K562 (cell line): ENCODE data around the gene NOL4L. TPM values are rescaled to one million over a fixed set of nuclear protein-coding genes. Genes with fewer than 3 reads are reported as not detected.

Experiments
- ATAC-seq: fragments of 200-7000 bp; cut with Tn5 transposase; 3 replicates; pipeline ENCODE4 v1.9.1; 2020; ENCODE audit warnings: moderate library complexity
- BruUV-seq: library from RNA; stranded (reverse); fragments of 400-500 nt; replicated peaks from 2 replicates; lab custom pipeline; 2021; lab: Mats Ljungman, UMichigan
- CTCF ChIA-PET: fragments of 300-600 bp; formaldehyde crosslinking; extraction: SDS; loops from one replicate; lab custom pipeline; 2021; ENCODE audit warnings: low intra/inter-chr PET ratio; lab: Yijun Ruan, JAX
- POLR2A ChIA-PET: fragments of 300-600, 350-650 bp; sonication (Branson Sonifier 250); formaldehyde crosslinking; extraction: SDS; loops from one replicate; lab custom pipeline; 2021; ENCODE audit warnings: antibody characterized with exemption, inconsistent platforms; lab: Yijun Ruan, JAX
- DNase-seq, 4 experiments: peaks; one replicate each; pipeline versions ENCODE4 v3.0.0 to v3.0.0-alpha.2; 2011 to 2018; ENCODE audit warnings: low spot score in 3 of 4, mixed read lengths in 3 of 4; ENCODE audit errors: extremely low read depth in 1 of 4
- FAIRE-seq: peaks from 2 replicates; lab custom pipeline; 2011; peaks lifted over from hg19 to GRCh38; lab: Jason Lieb, UNC
- H2AFZ ChIP-seq: 2 replicates; pipeline ENCODE4 v1.6.0; 2011; ENCODE audit warnings: low read depth, low read length, control low read depth, inconsistent platforms
- H3K27ac ChIP-seq: fragments of 200-600 bp; 3 replicates; pipeline ENCODE4 v1.8.0; 2011; ENCODE audit warnings: low read depth, mild to moderate bottlenecking, control low read depth, inconsistent platforms, low read length, moderate library complexity, mixed read lengths; ENCODE audit errors: extremely low read depth
- H3K27me3 ChIP-seq, 2 experiments: fragments of 300-600 bp in 1 of 2; 2 replicates in 1 of 2; 3 replicates in 1 of 2; pipeline versions ENCODE4 v1.6.0 to v1.8.0; 2011; ENCODE audit warnings: inconsistent platforms in 2 of 2, low read length in 2 of 2, mild to moderate bottlenecking in 1 of 2, mixed read lengths in 1 of 2, moderate library complexity in 1 of 2; ENCODE audit not compliant: control insufficient read depth in 2 of 2, insufficient read depth in 2 of 2
- H3K36me3 ChIP-seq: fragments of 300-600 bp; 3 replicates; pipeline ENCODE4 v1.8.0; 2011; ENCODE audit warnings: mild to moderate bottlenecking, low read length, inconsistent platforms; ENCODE audit not compliant: control insufficient read depth, insufficient read depth
- H3K4me1 ChIP-seq, 2 experiments: fragments of 200-600 bp in 1 of 2; replicated peaks in 1 of 2; 2 replicates in 1 of 2; 3 replicates in 1 of 2; pipeline versions ENCODE4 v1.5.1 to v1.8.0; 2011; ENCODE audit warnings: inconsistent platforms in 2 of 2, low read length in 2 of 2, mild to moderate bottlenecking in 1 of 2, mixed read lengths in 1 of 2, moderate library complexity in 1 of 2; ENCODE audit not compliant: control insufficient read depth in 2 of 2, insufficient read depth in 2 of 2
- H3K4me2 ChIP-seq: 2 replicates; pipeline ENCODE4 v1.6.1; 2011; ENCODE audit warnings: low read length, control low read depth, inconsistent platforms, mixed read lengths; ENCODE audit not compliant: insufficient read depth
- H3K4me3 ChIP-seq: fragments of 200-600 bp; sonication (generic), shearing (Covaris generic); 2 replicates; pipeline ENCODE4 v1.5.1; 2016; ENCODE audit warnings: control low read depth, inconsistent platforms
- H3K79me2 ChIP-seq: fragments of 200-600 bp; 3 replicates; pipeline ENCODE4 v1.8.0; 2011; ENCODE audit warnings: low read length, inconsistent platforms; ENCODE audit not compliant: control insufficient read depth, insufficient read depth
- H3K9ac ChIP-seq, 2 experiments: 2 replicates each; pipeline versions ENCODE4 v1.6.0 to v1.6.1; 2011; ENCODE audit warnings: low read depth in 2 of 2, low read length in 2 of 2, control low read depth in 1 of 2, inconsistent platforms in 1 of 2, mild to moderate bottlenecking in 1 of 2, mixed read lengths in 1 of 2; ENCODE audit not compliant: insufficient read depth in 1 of 2
- H3K9me1 ChIP-seq: one replicate; pipeline ENCODE4 v1.6.0; 2011; ENCODE audit warnings: inconsistent platforms, mild to moderate bottlenecking, low read length, moderate library complexity; ENCODE audit not compliant: control insufficient read depth, insufficient read depth
- H3K9me3 ChIP-seq: replicated peaks from 2 replicates; pipeline ENCODE4 v1.5.1; 2011; ENCODE audit warnings: low read depth, low read length, inconsistent platforms; ENCODE audit not compliant: control insufficient read depth, insufficient read depth
- H4K20me1 ChIP-seq: replicated peaks from 2 replicates; pipeline ENCODE4 v1.6.1; 2011; ENCODE audit warnings: low read length, inconsistent platforms, mixed read lengths; ENCODE audit not compliant: control insufficient read depth, insufficient read depth
- CBX8 ChIP-seq: fragments of 200-600 bp; sonication (generic); IDR thresholded peaks from 2 replicates; pipeline ENCODE4 v1.6.1; 2012; ENCODE audit warnings: borderline replicate concordance, mixed run types, low read depth, mild to moderate bottlenecking, moderate library complexity, mixed read lengths, low read length, control low read depth, inconsistent platforms; ENCODE audit not compliant: poor library complexity, severe bottlenecking; ENCODE audit errors: extremely low read depth
- EGR1 ChIP-seq: fragments of 450-650 bp; conservative IDR thresholded peaks from 2 replicates; pipeline ENCODE4 v1.6.1; 2017; ENCODE audit warnings: mild to moderate bottlenecking
- EHMT2 ChIP-seq: fragments of 450-650 bp; IDR thresholded peaks from 2 replicates; pipeline ENCODE4 v1.6.1; 2018; ENCODE audit warnings: antibody characterized with exemption
- POLR2B ChIP-seq: fragments of 450-650 bp; IDR thresholded peaks from 2 replicates; pipeline ENCODE4 v1.6.1; 2018; ENCODE audit warnings: low read depth; ENCODE audit not compliant: partially characterized antibody
- POLR2G ChIP-seq: fragments of 200-400 bp; formaldehyde crosslinking; IDR thresholded peaks from 2 replicates; pipeline ENCODE4 v1.6.1; 2017; ENCODE audit warnings: low read depth, mild to moderate bottlenecking, antibody characterized with exemption, low read length, moderate library complexity
- RBM22 ChIP-seq: fragments of 200-400 bp; formaldehyde crosslinking; IDR thresholded peaks from 2 replicates; pipeline ENCODE4 v1.6.1; 2018; ENCODE audit warnings: low read length, low read depth; ENCODE audit not compliant: poor library complexity, severe bottlenecking
- RBM39 ChIP-seq: fragments of 200-400 bp; formaldehyde crosslinking; optimal IDR thresholded peaks from 2 replicates; pipeline ENCODE3; 2018; ENCODE audit warnings: low read depth, low read length
- TAL1 ChIP-seq: fragments of 450-650 bp; IDR thresholded peaks from 2 replicates; pipeline ENCODE4 v1.6.1; 2016; ENCODE audit warnings: mild to moderate bottlenecking
- ZNF764 ChIP-seq: fragments of 250-450 bp; sonication (Bioruptor Pico); IDR thresholded peaks from 2 replicates; pipeline ENCODE4 v1.4.0; 2020; ENCODE audit warnings: low read depth, mild to moderate bottlenecking, moderate library complexity
- WGBS: fragments of 100-300 bp; shearing (Covaris generic); methylation state at CpG from one replicate; pipeline ENCODE4 v1.1.6; 2016; ENCODE audit warnings: low coverage, mixed read lengths; ENCODE audit not compliant: insufficient coverage; ENCODE audit errors: missing lambda C conversion rate; 5-methylcytosine and 5-hydroxymethylcytosine counted together
- in situ Hi-C: fragments of 300-500 bp; cut with MboI; formaldehyde crosslinking; loops from 4 replicates; pipeline ENCODE4 v1.15.0; 2018; ENCODE audit warnings: inconsistent platforms, mixed read lengths
- intact Hi-C: fragments of 100-400 bp; cut with micrococcal nuclease; formaldehyde crosslinking; loops from 2 replicates; pipeline ENCODE4 v1.14.2; 2022
- polyA plus RNA-seq, 8 experiments: library from polyadenylated mRNA; depleted of rRNA in 4 of 8; stranded (reverse) in 5 of 8; unstranded in 3 of 8; fragments of >200 nt; fragmentation: Nextera tagmentation in 2 of 8; fragmentation: Illumina TruSeq in 1 of 8; extraction: Ambion mirVana in 2 of 8; extraction: Trizol in 1 of 8; gene quantifications; 2 replicates each; pipeline versions ENCODE4 v1.2.1 to v1.2.3, GENCODE V29; 2011 to 2014; ENCODE audit warnings: inconsistent platforms in 1 of 8, missing spikeins in 1 of 8
- total RNA-seq, 7 experiments: library from RNA; depleted of rRNA in 6 of 7; stranded (reverse); fragments of >200 nt in 6 of 7; fragmentation: Illumina TruSeq in 2 of 7; extraction: Trizol in 2 of 7; gene quantifications; 2 replicates each; pipeline versions ENCODE4 v1.2.1 to v1.2.3, GENCODE V29; 2011 to 2021; ENCODE audit warnings: low replicate concordance in 1 of 7
- TF ChIP-seq, protein P1 (sequence below): sonication (generic); formaldehyde crosslinking; IDR thresholded peaks from 2 replicates; pipeline ENCODE4 v1.8.1; 2023; ENCODE audit warnings: mild to moderate bottlenecking, missing genetic modification reagents

Gene NOL4L
- total and polyA plus RNA-seq, 9 of the 15 experiments (the other 6 are each of a cell fraction or from before 2014, with no cell fraction given) = 5.1 to 36.2 (median 13.6) TPM

DNA sequence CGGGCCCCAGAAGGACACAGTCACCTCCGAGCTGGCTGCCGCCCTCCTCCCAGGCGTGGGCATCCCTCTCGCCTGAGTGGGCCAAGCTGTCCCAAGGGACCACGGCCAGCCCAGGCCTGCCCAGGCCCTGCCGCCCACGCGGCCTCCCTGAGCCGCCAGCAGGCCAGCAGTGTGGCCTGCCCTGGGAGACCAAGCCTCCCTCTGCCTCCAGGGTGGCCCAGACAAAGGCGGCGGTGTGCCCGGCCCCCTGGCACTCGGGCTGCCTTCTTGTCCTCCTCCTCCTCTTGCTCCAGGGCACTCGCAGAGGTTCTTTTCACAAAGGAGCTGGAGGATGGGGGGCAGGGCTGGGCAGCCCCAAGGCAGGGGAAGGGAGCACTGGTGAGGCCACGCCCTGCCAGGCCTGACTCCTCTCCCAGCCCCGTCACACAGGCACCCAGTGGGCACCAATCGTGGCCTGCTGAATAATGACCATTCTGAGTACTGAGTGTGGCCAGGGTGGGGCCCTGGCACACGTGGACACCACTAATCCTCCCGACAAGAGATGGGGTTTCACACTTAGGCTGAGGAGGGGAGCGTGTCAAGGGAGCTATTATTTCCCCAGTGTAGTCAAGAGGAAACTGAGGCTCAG is 25.3 kb downstream of the NOL4L start:
- no peaks in the 10 kb centered on the region for H3K9me1 ChIP-seq
- H3K9ac ChIP-seq = no peak overlapping the region; a peak in 1 of 4 replicates
- ATAC-seq (no peak), DNase-seq (no peak), FAIRE-seq (no peak)
- peaks cover 12 to 60% of the 10 kb centered on the region in 2 experiments for H3K4me1 ChIP-seq
- H3K9me3 ChIP-seq = no peaks in the 10 kb centered on the region
- peaks cover 93% of the 10 kb centered on the region for H3K79me2 ChIP-seq
- ChIA-PET CTCF (no interaction called here), POLR2A (interaction anchor here (1.1 to 1.4 kb wide), 2 partner anchors 9 to 12 kb away, joined by 3 to 4 read pairs; no protein-coding TSS in a partner anchor)
- WGBS = 89% methylated on average over 11 of the region's 21 CpGs
- intact Hi-C loops = no loop called here
- H3K27me3 ChIP-seq = no peaks in the 10 kb centered on the region
- no peak overlapping the region for H3K4me2 ChIP-seq
- in situ Hi-C loops = no loop called here
- H3K4me3 ChIP-seq = no peak overlapping the region
- BruUV-seq = no TSS peak
- H4K20me1 ChIP-seq = peaks cover 12% of the 10 kb centered on the region
- no peak for TF ChIP-seq CBX8
- TF ChIP-seq RBM22 = peak; percentile 44
- peak; percentile 25; the same call in 1 of the 2 replicates for TF ChIP-seq EGR1
- TF ChIP-seq, protein P1, sequence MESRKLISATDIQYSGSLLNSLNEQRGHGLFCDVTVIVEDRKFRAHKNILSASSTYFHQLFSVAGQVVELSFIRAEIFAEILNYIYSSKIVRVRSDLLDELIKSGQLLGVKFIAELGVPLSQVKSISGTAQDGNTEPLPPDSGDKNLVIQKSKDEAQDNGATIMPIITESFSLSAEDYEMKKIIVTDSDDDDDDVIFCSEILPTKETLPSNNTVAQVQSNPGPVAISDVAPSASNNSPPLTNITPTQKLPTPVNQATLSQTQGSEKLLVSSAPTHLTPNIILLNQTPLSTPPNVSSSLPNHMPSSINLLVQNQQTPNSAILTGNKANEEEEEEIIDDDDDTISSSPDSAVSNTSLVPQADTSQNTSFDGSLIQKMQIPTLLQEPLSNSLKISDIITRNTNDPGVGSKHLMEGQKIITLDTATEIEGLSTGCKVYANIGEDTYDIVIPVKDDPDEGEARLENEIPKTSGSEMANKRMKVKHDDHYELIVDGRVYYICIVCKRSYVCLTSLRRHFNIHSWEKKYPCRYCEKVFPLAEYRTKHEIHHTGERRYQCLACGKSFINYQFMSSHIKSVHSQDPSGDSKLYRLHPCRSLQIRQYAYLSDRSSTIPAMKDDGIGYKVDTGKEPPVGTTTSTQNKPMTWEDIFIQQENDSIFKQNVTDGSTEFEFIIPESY = peak; percentile 87
- no peak for TF ChIP-seq RBM39
- TF ChIP-seq EHMT2 = no peak
- TF ChIP-seq POLR2B = no peak
- no peak for TF ChIP-seq TAL1
- no peak for TF ChIP-seq ZNF764
- peak; percentile 52 for TF ChIP-seq POLR2G
- TF ChIP-seq, all 486 proteins: peak for 4
- H3K36me3 ChIP-seq = peaks cover 58% of the 10 kb centered on the region; the same call in 2 of the 3 replicates
- no peak overlapping the region for H2AFZ ChIP-seq
- no peak overlapping the region for H3K27ac ChIP-seq
